WTC11 (cell line): Measurements from ENCODE around the gene COL18A1. TPM values are rescaled to one million over a fixed set of nuclear protein-coding genes. Genes with fewer than 3 reads are reported as not detected.

ENCODE experiments used
- ATAC-seq: fragments of 200-7000 bp; cut with Tn5 transposase; 2 replicates; pipeline ENCODE4 v1.10.0; 2021; ENCODE audit warnings: mild to moderate bottlenecking, moderate library complexity
- CTCF ChIA-PET: fragments of 300-600 bp; sonication (Branson Sonifier 250); formaldehyde crosslinking; loops from one replicate; lab custom pipeline; 2021; ENCODE audit warnings: antibody characterized with exemption; lab: Charles Lee
- POLR2A ChIA-PET: fragments of 350-600 bp; sonication (Branson Sonifier 250); formaldehyde crosslinking; loops from one replicate; lab custom pipeline; 2021; ENCODE audit warnings: antibody characterized with exemption; lab: Charles Lee
- DNase-seq: peaks from one replicate; pipeline ENCODE4 v3.0.0; 2021; ENCODE audit warnings: low spot score
- H3K27ac Mint-ChIP-seq: 2 replicates; pipeline ENCODE4 v1.8.0; 2021; ENCODE audit warnings: mixed read lengths
- H3K27me3 Mint-ChIP-seq: 2 replicates; pipeline ENCODE4 v1.8.0; 2021; ENCODE audit warnings: low read depth, mild to moderate bottlenecking, moderate library complexity, mixed read lengths
- H3K36me3 Mint-ChIP-seq: 2 replicates; pipeline ENCODE4 v1.8.0; 2021; ENCODE audit warnings: mixed read lengths
- H3K4me1 Mint-ChIP-seq: 2 replicates; pipeline ENCODE4 v1.8.0; 2022; ENCODE audit warnings: mixed read lengths
- H3K4me3 Mint-ChIP-seq: 2 replicates; pipeline ENCODE4 v1.8.0; 2021; ENCODE audit warnings: mild to moderate bottlenecking, moderate library complexity, mixed read lengths
- H3K9me3 Mint-ChIP-seq: 2 replicates; pipeline ENCODE4 v1.8.0; 2021; ENCODE audit warnings: mixed read lengths
- ATF1 ChIP-seq: sonication (generic); formaldehyde crosslinking; IDR thresholded peaks from 2 replicates; pipeline ENCODE4 v1.8.1; 2023; ENCODE audit warnings: mild to moderate bottlenecking, moderate library complexity, missing genetic modification reagents
- CDX4 ChIP-seq: fragments of 250-450 bp; sonication (Bioruptor Pico); IDR thresholded peaks from 2 replicates; pipeline ENCODE4 v1.9.0; 2021; ENCODE audit warnings: moderate library complexity, mild to moderate bottlenecking, inconsistent platforms, borderline replicate concordance
- CTCF ChIP-seq: fragments of 200-600 bp; IDR thresholded peaks from 2 replicates; pipeline ENCODE4 v1.8.0; 2022; ENCODE audit warnings: antibody characterized with exemption
- ETV6 ChIP-seq: sonication (generic); formaldehyde crosslinking; IDR thresholded peaks from 2 replicates; pipeline ENCODE4 v1.8.1; 2022; ENCODE audit warnings: mild to moderate bottlenecking, missing genetic modification reagents
- GTF2I ChIP-seq: fragments of 250-450 bp; sonication (Bioruptor Pico); conservative IDR thresholded peaks from 2 replicates; pipeline ENCODE4 v1.4.0; 2021; ENCODE audit warnings: mild to moderate bottlenecking
- IRF2 ChIP-seq: sonication (generic); formaldehyde crosslinking; IDR thresholded peaks from 2 replicates; pipeline ENCODE4 v1.8.0; 2022; ENCODE audit warnings: low read depth, missing genetic modification reagents, borderline replicate concordance
- JUN ChIP-seq: sonication (generic); formaldehyde crosslinking; IDR thresholded peaks from 2 replicates; pipeline ENCODE4 v1.8.0; 2023; ENCODE audit warnings: mild to moderate bottlenecking, missing genetic modification reagents
- KAT7 ChIP-seq: sonication (generic); formaldehyde crosslinking; IDR thresholded peaks from 2 replicates; pipeline ENCODE4 v1.8.1; 2023; ENCODE audit warnings: missing genetic modification reagents, mild to moderate bottlenecking, borderline replicate concordance
- MAX ChIP-seq: sonication (generic); formaldehyde crosslinking; IDR thresholded peaks from 2 replicates; pipeline ENCODE4 v1.8.0; 2022; ENCODE audit warnings: mild to moderate bottlenecking, missing genetic modification reagents
- NR2C2 ChIP-seq: sonication (generic); formaldehyde crosslinking; IDR thresholded peaks from 2 replicates; pipeline ENCODE4 v1.8.0; 2022; ENCODE audit warnings: mild to moderate bottlenecking, missing genetic modification reagents
- PRDM15 ChIP-seq: sonication (generic); formaldehyde crosslinking; IDR thresholded peaks from 2 replicates; pipeline ENCODE4 v1.8.0; 2022; ENCODE audit warnings: missing genetic modification reagents
- PREB ChIP-seq: sonication (generic); formaldehyde crosslinking; IDR thresholded peaks from 2 replicates; pipeline ENCODE4 v1.8.1; 2022; ENCODE audit warnings: mild to moderate bottlenecking, missing genetic modification reagents, moderate library complexity, borderline replicate concordance
- PRRX2 ChIP-seq: fragments of 250-450 bp; sonication (Bioruptor Pico); IDR thresholded peaks from 2 replicates; pipeline ENCODE4 v1.8.0; 2021; ENCODE audit warnings: mild to moderate bottlenecking
- RELA ChIP-seq: sonication (generic); formaldehyde crosslinking; IDR thresholded peaks from 2 replicates; pipeline ENCODE4 v1.8.1; 2022; ENCODE audit warnings: missing genetic modification reagents, mild to moderate bottlenecking, borderline replicate concordance
- SMAD3 ChIP-seq: sonication (generic); formaldehyde crosslinking; IDR thresholded peaks from 2 replicates; pipeline ENCODE4 v1.8.0; 2022; ENCODE audit warnings: missing genetic modification reagents, mild to moderate bottlenecking, borderline replicate concordance
- SP1 ChIP-seq: sonication (generic); formaldehyde crosslinking; conservative IDR thresholded peaks from 2 replicates; pipeline ENCODE4 v1.8.1; 2022; ENCODE audit warnings: missing genetic modification reagents
- TP53 ChIP-seq: sonication (generic); formaldehyde crosslinking; IDR thresholded peaks from 2 replicates; pipeline ENCODE4 v1.8.1; 2023; ENCODE audit warnings: mild to moderate bottlenecking, missing genetic modification reagents
- ZNF121 ChIP-seq: sonication (generic); formaldehyde crosslinking; IDR thresholded peaks from 2 replicates; pipeline ENCODE4 v1.8.0; 2023; ENCODE audit warnings: missing genetic modification reagents
- ZNF219 ChIP-seq: sonication (generic); formaldehyde crosslinking; IDR thresholded peaks from 2 replicates; pipeline ENCODE4 v1.8.0; 2023; ENCODE audit warnings: missing genetic modification reagents, mild to moderate bottlenecking, borderline replicate concordance
- ZNF512 ChIP-seq: sonication (generic); formaldehyde crosslinking; IDR thresholded peaks from 2 replicates; pipeline ENCODE4 v1.8.1; 2022; ENCODE audit warnings: missing genetic modification reagents, borderline replicate concordance
- total RNA-seq: library from RNA; stranded (reverse); gene quantifications from 3 replicates; pipeline ENCODE4 v1.2.3, GENCODE V29; 2021

Gene COL18A1
- total RNA-seq, 1 experiment from 2014 or later: 231 TPM

- TF ChIP-seq PREB (CRISPR knock-in tag) (no peak), IRF2 (CRISPR knock-in tag) (no peak), SP1 (CRISPR knock-in tag) (no peak), SMAD3 (CRISPR knock-in tag) (no peak)
- TF ChIP-seq, all 79 proteins: peak for 0
These were observed 153.2 kb downstream of the COL18A1 start (continued) for GRCh38 chr21:45558044-45558721.

- Mint-ChIP-seq H3K9me3 (peaks cover 10% of the 10 kb centered on the region), H3K4me1 (peaks cover 18% of the 10 kb centered on the region), H3K27ac (no peak overlapping the region), H3K27me3 (peaks cover 21% of the 10 kb centered on the region), H3K4me3 (no peak overlapping the region), H3K36me3 (no peaks in the 10 kb centered on the region)
- ATAC-seq (no peak), DNase-seq (no peak)
- ChIA-PET CTCF (interaction anchor here (0.5 to 1.5 kb wide), 4 partner anchors 16 to 83 kb away, joined by 3 to 6 read pairs (median 5); no protein-coding TSS in a partner anchor), POLR2A (interaction anchor here (0.6 kb wide), 1 partner anchor 732 kb away, joined by 4 read pairs; no protein-coding TSS in a partner anchor)
- TF ChIP-seq JUN (CRISPR knock-in tag) (no peak), RELA (no peak), TP53 (CRISPR knock-in tag) (no peak), CTCF (no peak)
These were observed 154.5 kb downstream of the COL18A1 start for GRCh38 chr21:45559216-45560105.

- H3K27ac Mint-ChIP-seq: no peak overlapping the region
- ChIA-PET POLR2A (no interaction called here), CTCF (interaction anchor here (0.5 to 1.5 kb wide), 3 partner anchors 15 to 82 kb away, joined by 3 to 6 read pairs (median 6); no protein-coding TSS in a partner anchor)
- no peak for ATAC-seq
- H3K27me3 Mint-ChIP-seq: peaks cover 17% of the 10 kb centered on the region
- no peak for TF ChIP-seq ZNF512 (CRISPR knock-in tag)
- TF ChIP-seq ZNF121 (CRISPR knock-in tag): no peak
- no peak for TF ChIP-seq KAT7 (CRISPR knock-in tag)
- no peak for TF ChIP-seq GTF2I (CRISPR knock-in tag)
- TF ChIP-seq RELA: no peak
- no peak for TF ChIP-seq NR2C2 (CRISPR knock-in tag)
- no peak for TF ChIP-seq PRRX2 (CRISPR knock-in tag)
- TF ChIP-seq ZNF219 (CRISPR knock-in tag): no peak
- TF ChIP-seq MAX (CRISPR knock-in tag): no peak
- no peak for TF ChIP-seq PRDM15 (CRISPR knock-in tag)
- TF ChIP-seq ETV6 (CRISPR knock-in tag): no peak
- TF ChIP-seq CDX4: no peak
- TF ChIP-seq ATF1 (CRISPR knock-in tag): no peak
- peaks cover 10% of the 10 kb centered on the region for H3K9me3 Mint-ChIP-seq
- DNase-seq: no peak
- H3K4me3 Mint-ChIP-seq: no peak overlapping the region
- no peaks in the 10 kb centered on the region for H3K36me3 Mint-ChIP-seq
- H3K4me1 Mint-ChIP-seq: peaks cover 14% of the 10 kb centered on the region
These were observed 155.4 kb downstream of the COL18A1 start for GRCh38 chr21:45560106-45561021.
